NCI-H1694 (cell line): ENCODE data around the gene ARHGEF38.
A peak's percentile ranks its signal among the peaks of the same experiment; 100 is the strongest.

Experiments
- DNase-seq: peaks from one replicate; lab custom pipeline; 2025; lab: John Stamatoyannopoulos, UW

The ARHGEF38 gene, protein sequence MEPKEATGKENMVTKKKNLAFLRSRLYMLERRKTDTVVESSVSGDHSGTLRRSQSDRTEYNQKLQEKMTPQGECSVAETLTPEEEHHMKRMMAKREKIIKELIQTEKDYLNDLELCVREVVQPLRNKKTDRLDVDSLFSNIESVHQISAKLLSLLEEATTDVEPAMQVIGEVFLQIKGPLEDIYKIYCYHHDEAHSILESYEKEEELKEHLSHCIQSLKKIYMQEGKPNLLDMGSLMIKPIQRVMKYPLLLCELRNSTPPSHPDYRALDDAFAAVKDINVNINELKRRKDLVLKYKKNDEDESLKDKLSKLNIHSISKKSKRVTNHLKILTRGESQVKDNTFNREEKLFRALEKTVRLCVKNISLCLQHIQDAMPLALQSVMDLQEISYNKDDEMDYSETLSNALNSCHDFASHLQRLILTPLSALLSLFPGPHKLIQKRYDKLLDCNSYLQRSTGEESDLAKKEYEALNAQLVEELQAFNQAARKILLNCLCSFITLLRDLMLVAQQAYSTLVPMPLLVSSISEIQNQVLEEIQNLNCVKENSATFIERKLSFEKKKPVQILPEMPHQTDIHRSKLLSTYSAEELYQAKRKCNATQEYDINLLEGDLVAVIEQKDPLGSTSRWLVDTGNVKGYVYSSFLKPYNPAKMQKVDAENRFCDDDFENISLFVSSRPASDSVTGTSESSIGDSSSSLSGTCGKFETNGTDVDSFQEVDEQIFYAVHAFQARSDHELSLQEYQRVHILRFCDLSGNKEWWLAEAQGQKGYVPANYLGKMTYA

GRCh38 chr4:105551965-105552746 is at the start of gene ARHGEF38:
Gene ARHGEF38, plus strand, starts transcription at chr4:105552620. Its CDS starts 146 bp downstream, at chr4:105552766.
- DNase-seq, result no peak

DNA sequence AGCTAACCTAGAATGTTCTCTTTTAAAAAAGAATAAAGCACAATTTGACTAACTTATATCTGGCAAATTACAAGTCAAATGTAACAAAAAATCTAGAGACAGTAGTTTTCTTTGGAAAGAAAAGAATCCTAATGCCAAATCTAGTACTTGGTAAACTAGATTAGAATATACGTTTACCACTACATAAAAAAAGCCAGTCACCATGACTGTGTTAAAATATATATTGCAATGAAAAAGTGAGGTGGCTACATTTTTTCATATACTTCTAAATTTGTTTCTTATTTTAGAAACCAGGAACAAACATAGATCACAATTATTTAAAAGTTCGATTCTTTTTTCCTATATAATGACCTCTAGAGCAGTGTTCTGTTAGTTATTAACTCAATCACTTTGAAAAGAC is 48.9 kb upstream of the ARHGEF38 start:
- DNase-seq, result no peak

DNA sequence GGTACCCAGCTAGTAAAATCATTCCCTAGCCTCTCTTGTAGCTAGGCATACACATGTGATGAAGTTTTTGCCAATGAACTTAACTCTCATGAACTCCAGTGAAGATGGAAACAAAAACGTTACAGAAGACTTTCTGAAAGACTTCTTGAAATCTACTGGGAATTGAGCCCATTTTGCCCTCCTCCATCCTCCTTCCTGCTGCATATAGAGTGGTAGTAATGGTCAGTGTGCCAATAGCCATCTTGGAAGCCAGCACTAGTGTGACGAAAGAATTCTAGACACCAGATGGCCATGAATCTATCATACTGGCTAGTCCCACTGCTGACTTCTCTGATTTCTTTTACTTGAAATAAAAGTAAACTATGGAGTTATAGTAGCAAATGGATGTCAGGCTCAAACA is 47.7 kb upstream of the ARHGEF38 start:
- no peak for DNase-seq

- DNase-seq, result no peak
Observed at GRCh38 chr4:105509291-105509690, 43.1 kb upstream of the ARHGEF38 start.

GRCh38 chr4:105509714-105510113 is 42.7 kb upstream of the ARHGEF38 start:
- DNase-seq, result no peak

- DNase-seq, result peak; percentile 21
Observed at GRCh38 chr4:105510245-105510644, 42.2 kb upstream of the ARHGEF38 start.

DNA sequence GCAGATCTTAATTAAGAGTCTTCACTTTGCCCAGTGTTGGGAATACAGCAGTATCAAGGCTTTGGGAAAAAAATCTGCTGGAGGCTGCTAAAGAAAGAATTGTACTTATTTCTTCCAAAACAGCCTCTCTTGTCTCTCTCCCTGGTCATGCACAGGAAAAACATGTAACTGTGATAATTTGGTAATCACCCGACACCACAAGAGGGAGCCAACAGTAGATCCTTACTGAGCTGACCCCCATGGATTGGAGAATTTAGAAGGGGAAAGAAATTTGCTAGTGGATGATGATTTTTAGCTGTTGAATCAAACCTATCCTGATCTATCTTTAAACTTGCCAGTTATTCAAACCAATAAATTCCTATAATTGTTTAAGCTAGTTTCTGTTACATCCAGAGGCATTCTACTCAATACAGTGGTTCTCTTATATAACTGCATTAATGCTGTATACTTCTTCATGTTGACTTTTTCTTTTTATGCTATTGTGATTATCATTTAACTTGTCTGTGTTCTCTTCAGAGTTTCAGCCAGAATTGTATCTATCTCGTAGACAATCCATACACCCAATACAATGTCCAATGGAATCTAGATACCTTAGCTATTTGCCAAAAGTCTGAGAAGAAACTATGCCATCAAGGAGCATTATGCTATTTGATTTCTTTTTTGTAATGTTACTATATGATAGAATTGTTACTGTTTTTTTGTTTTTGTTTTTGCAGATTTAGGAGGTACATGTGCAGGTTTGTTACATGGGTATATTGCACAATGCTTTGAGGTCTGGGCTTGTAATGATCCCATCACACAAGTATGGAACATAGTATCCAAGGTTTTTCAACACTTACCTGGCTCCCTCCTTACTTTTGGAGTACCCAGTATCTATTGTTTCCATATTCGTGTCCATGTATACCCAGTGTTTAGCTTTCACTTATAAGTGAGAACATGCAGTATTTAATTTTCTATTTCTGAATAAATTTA is 31.3 kb upstream of the ARHGEF38 start:
- peak; percentile 58 for DNase-seq

- DNase-seq, result no peak
Observed at GRCh38 chr4:105526656-105527055, 25.8 kb upstream of the ARHGEF38 start.

GRCh38 chr4:105527081-105527480 is 25.3 kb upstream of the ARHGEF38 start:
- no peak for DNase-seq

GRCh38 chr4:105536601-105537000 is 15.8 kb upstream of the ARHGEF38 start:
- DNase-seq, result no peak

DNA sequence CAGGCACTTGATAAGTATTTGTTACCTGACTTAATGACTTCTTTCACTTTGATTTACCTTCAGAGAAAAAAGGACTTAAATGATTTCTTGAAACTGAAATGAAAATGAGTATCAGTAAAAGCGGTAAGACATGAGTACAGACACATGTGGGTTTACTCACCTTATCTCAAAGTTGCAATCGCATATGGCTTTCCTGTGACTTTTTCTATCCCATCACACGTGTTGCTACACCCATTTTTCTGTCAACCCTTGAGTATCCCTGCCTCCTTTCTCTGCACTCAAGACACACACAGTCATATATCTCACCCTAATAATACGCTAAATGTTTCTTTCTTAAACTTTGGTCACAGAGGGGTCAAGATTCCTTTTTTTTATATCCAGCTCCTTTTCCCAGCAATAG is 11.0 kb upstream of the ARHGEF38 start:
- DNase-seq, result no peak

- no peak for DNase-seq
Observed at GRCh38 chr4:105542039-105542438, 10.4 kb upstream of the ARHGEF38 start.

DNA sequence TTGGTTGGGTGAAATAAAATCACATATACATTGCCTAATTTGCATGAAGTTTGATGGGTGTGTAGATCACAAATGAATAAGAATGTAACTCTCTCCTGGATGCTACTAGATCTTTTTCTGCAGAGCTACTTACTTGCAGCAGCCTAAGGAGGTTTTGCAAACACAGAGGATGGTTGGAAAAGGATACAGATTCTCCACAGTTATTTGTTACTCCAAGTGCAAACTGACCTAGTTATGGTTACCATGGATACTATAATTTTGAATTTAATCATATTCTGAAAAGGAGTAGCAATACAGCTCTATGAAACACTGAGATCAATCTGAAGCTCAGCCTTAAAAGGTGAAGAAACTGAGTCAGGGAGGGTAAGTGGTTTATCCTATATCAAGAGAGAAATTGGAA is 9.1 kb upstream of the ARHGEF38 start:
- no peak for DNase-seq

DNA sequence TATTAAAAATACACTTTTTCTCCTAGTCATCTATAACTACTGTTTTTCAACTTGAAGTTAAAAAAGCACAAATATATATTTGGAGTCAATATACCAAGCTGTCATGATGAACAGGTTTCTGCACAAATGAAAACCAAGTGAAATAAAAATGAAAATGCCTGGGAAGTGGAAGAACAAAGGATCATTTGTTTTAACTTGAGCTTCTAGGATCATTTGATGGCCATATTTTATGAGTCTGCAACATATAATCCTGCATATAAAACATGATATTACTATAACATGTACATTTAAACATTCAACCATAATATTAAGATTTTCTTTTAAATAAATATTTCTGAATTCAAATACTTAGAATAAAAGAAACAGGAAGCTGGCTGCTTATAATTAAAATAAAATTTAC is 8.5 kb upstream of the ARHGEF38 start:
- no peak for DNase-seq

DNA sequence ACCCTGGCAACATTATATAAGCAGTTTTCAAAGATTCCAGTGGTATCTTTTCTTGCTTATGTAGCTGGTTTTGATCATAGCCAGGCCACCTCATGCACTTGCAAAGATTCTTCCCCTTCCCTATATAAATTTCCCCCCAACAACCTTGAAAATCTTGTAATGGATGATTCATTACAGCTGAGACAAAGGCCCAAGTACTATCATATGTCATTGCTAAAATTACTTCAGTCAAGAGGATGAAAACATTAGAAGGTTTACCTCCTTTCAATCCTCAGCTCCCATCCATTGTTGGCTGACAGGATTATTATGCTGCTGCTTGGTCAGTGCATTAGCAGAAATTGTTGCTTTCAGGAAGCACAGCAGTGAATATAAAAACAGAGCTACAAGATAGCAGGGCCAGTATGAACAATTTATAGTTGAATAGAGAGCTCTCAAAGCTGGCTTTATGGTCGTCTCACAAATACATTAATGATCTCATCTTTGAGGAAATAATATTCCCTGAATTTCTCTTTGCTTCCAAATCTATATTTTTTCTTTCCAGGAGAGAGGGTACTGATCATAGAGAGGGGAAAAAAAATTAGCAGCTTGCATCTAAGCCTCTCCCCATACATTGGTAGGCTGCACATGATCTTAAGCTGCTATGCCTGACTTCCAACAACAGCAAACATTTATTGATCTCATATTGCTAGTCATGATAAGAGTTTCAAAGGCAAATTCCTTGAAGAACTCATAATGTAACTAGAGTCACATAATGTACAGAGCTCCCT is 7.7 kb upstream of the ARHGEF38 start:
- no peak for DNase-seq

GRCh38 chr4:105546086-105546485 is 6.3 kb upstream of the ARHGEF38 start:
- no peak for DNase-seq

- no peak for DNase-seq
Observed at GRCh38 chr4:105547769-105548168, 4.7 kb upstream of the ARHGEF38 start.

DNA sequence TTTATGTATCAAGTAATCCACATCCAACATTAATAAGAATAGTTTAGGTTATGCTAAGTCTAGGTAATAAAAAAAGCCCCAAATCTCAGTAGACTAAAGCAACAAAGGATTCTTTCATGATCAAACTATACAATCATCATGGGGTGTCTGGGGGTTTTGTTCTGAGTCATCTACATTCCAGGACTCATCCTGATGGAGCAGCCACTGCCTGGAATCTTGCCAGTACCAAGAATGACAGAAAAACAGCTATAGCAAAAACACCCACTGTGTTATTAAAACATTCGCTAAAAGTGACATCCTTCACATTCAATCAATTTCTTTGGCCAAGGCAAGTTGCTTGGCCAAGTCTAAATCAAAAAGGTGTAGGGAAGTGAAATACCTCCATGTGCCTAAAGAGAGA is 3.9 kb upstream of the ARHGEF38 start:
- DNase-seq, result no peak

DNA sequence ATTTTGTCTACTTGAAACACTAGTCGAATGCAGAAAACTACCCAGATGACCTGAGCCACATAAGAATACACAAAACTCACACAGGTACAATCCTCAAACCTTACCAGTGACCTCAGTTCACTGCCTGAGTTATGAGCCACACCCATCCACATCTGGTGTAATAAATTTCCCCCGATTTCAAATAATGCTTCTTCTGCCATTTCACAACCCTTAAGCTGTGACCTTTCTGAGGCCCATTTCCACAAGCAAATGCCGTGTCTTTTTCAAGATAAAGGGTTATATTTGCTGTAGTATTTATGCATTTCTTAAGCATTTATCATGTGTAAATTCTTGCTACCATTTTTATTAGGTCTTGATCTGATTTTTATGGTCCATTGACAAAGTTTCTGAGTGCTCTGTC is 1.8 kb upstream of the ARHGEF38 start:
- DNase-seq, result no peak

DNA sequence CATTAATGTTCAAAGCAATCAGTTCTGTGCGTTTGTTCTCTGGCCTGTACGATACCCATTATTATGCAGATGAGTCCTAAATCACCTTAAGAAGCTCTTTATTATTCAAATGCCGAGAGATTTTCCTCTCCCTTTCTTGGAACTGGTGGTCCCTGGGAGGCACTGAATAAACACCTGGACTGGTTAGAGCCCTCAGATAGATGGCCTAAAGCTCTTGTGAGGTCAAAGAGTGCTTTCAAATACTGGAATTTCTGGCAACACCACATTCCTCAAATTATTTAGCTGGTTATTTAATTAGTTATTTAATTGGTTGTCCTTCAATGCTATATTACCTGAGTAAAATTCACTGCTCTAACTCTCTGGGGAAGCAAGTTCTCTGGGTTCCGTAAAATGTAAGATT is 3.0 kb downstream of the ARHGEF38 start:
- DNase-seq, result no peak

DNA sequence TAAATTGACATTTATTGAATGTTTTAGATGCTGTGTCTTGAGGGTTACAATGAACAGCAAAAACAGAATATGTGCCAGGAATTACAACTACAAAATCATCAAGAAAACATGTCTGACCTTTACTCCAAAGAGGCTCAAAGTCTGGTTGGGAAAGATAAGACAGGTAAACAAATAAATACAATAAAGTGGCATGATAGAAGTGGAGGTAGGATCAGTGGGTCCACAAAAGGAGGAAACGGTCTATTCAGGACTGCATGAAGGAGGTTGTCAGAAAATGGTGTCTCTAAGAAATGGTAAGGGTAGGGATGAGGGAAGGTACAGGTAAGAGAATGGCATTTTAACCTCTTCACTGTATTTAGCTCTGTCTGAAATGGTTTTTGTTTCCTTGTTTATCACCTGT is 3.8 kb downstream of the ARHGEF38 start:
- DNase-seq, result no peak
